Activated CD4-positive, CD25-positive, alpha-beta regulatory T cell treated with anti-CD3 and anti-CD28 coated beads, Interleukin-2, amount 50 U/mL, for 16 hours (primary cell): ENCODE measurements around the gene SLC12A2.

Experiments
- DNase-seq: peaks from one replicate; pipeline ENCODE4 v3.0.0-alpha.2; 2020; ENCODE audit warnings: low read depth, low spot score

The SLC12A2 gene

GRCh38 chr5:128225245-128226030 is 141.9 kb downstream of the SLC12A2 start:
- no peak for DNase-seq

- DNase-seq: no peak
These were observed 144.4 kb downstream of the SLC12A2 start for GRCh38 chr5:128228008-128228407.

- DNase-seq: no peak
These were observed 145.0 kb downstream of the SLC12A2 start for GRCh38 chr5:128228521-128228920.

GRCh38 chr5:128234928-128235641 is 151.5 kb downstream of the SLC12A2 start:
- no peak for DNase-seq

GRCh38 chr5:128236334-128236733 is 152.8 kb downstream of the SLC12A2 start:
- DNase-seq: no peak

GRCh38 chr5:128237000-128237399 is 153.4 kb downstream of the SLC12A2 start:
- no peak for DNase-seq

- DNase-seq: no peak
These were observed 154.0 kb downstream of the SLC12A2 start for GRCh38 chr5:128237546-128237945.
